IMR-90 (cell line): ENCODE results near the gene MAMLD1. TPM values are rescaled to one million over a fixed set of nuclear protein-coding genes. Genes with fewer than 3 reads are reported as not detected.

Experiments
- ATAC-seq: fragments of 200-7000 bp; cut with Tn5 transposase; 2 replicates; pipeline ENCODE4 v1.9.1; 2020; ENCODE audit warnings: low read depth, mild to moderate bottlenecking, moderate library complexity
- BruUV-seq: library from RNA; stranded (reverse); fragments of 400-500 nt; replicated peaks from 2 replicates; lab custom pipeline; 2021; lab: Mats Ljungman, UMichigan
- CTCF ChIA-PET: fragments of 300-600 bp; formaldehyde crosslinking; extraction: SDS; loops from one replicate; lab custom pipeline; 2021; ENCODE audit warnings: antibody characterized with exemption; lab: Yijun Ruan, JAX
- POLR2A ChIA-PET: fragments of 300-600 bp; sonication (Branson Sonifier 250); formaldehyde crosslinking; loops from one replicate; lab custom pipeline; 2022; ENCODE audit warnings: antibody characterized with exemption; ENCODE audit not compliant: unreplicated experiment; lab: Charles Lee
- DNase-seq: peaks from one replicate; pipeline ENCODE4 v3.0.0; 2013
- H2AFZ ChIP-seq: replicated peaks from 2 replicates; pipeline ENCODE3; 2013; ENCODE audit warnings: low read length, mild to moderate bottlenecking; ENCODE audit not compliant: poor library complexity
- H2AK5ac ChIP-seq: 2 replicates; pipeline ENCODE4 v1.6.1; 2013; ENCODE audit warnings: low read depth, low read length, inconsistent platforms
- H2AK9ac ChIP-seq: replicated peaks from 2 replicates; pipeline ENCODE3; 2013; ENCODE audit warnings: mild to moderate bottlenecking, low read depth, low read length, moderate library complexity; ENCODE audit not compliant: poor library complexity
- H2BK120ac ChIP-seq: 2 replicates; pipeline ENCODE4 v1.6.1; 2013; ENCODE audit warnings: low read depth, low read length, inconsistent platforms
- H2BK15ac ChIP-seq: 3 replicates; pipeline ENCODE4 v1.6.1; 2013; ENCODE audit warnings: low read depth, low read length, inconsistent platforms
- H2BK20ac ChIP-seq: 2 replicates; pipeline ENCODE4 v1.6.1; 2013; ENCODE audit warnings: low read depth, mild to moderate bottlenecking, inconsistent platforms, low read length, moderate library complexity
- H2BK5ac ChIP-seq: 2 replicates; pipeline ENCODE4 v1.6.1; 2013; ENCODE audit warnings: mild to moderate bottlenecking, low read depth, low read length, inconsistent platforms; ENCODE audit not compliant: poor library complexity, severe bottlenecking
- H3K14ac ChIP-seq: replicated peaks from 2 replicates; pipeline ENCODE4 v1.6.1; 2013; ENCODE audit warnings: low read depth, low read length, inconsistent platforms
- H3K18ac ChIP-seq: 2 replicates; pipeline ENCODE4 v1.6.1; 2013; ENCODE audit warnings: low read depth, low read length, control low read depth
- H3K23ac ChIP-seq: 2 replicates; pipeline ENCODE4 v1.6.1; 2013; ENCODE audit warnings: low read depth, low read length, inconsistent platforms
- H3K27ac ChIP-seq: 2 replicates; pipeline ENCODE4 v1.5.1; 2013; ENCODE audit warnings: mild to moderate bottlenecking, control low read depth, low read length; ENCODE audit not compliant: insufficient read depth
- H3K27me3 ChIP-seq: 2 replicates; pipeline ENCODE4 v1.6.1; 2013; ENCODE audit warnings: low read length; ENCODE audit not compliant: control insufficient read depth, insufficient read depth
- H3K36me3 ChIP-seq: 2 replicates; pipeline ENCODE4 v1.6.1; 2013; ENCODE audit warnings: low read length, mixed read lengths; ENCODE audit not compliant: control insufficient read depth, insufficient read depth
- H3K4ac ChIP-seq: 2 replicates; pipeline ENCODE4 v1.6.1; 2013; ENCODE audit warnings: low read depth, low read length, inconsistent platforms
- H3K4me1 ChIP-seq: 2 replicates; pipeline ENCODE4 v1.6.1; 2013; ENCODE audit warnings: low read length, mixed read lengths; ENCODE audit not compliant: control insufficient read depth, insufficient read depth
- H3K4me2 ChIP-seq: 2 replicates; pipeline ENCODE4 v1.6.1; 2013; ENCODE audit warnings: low read depth, mild to moderate bottlenecking, control low read depth, low read length, moderate library complexity
- H3K4me3 ChIP-seq: 2 replicates; pipeline ENCODE4 v1.5.1; 2013; ENCODE audit warnings: low read depth, mild to moderate bottlenecking, control low read depth, low read length, moderate library complexity; ENCODE audit not compliant: insufficient read depth
- H3K56ac ChIP-seq: 2 replicates; pipeline ENCODE4 v1.6.1; 2013; ENCODE audit warnings: low read length, inconsistent platforms; ENCODE audit not compliant: insufficient read depth; ENCODE audit errors: extremely low read depth
- H3K79me1 ChIP-seq, 2 experiments: 2 replicates each; pipeline ENCODE4 v1.6.1; 2013; ENCODE audit warnings: low read length in 2 of 2, inconsistent platforms in 1 of 2, low read depth in 1 of 2
- H3K9ac ChIP-seq: 2 replicates; pipeline ENCODE4 v1.6.1; 2013; ENCODE audit warnings: low read depth, low read length, control low read depth
- H3K9me1 ChIP-seq: 2 replicates; pipeline ENCODE4 v1.6.1; 2013; ENCODE audit warnings: low read length, inconsistent platforms; ENCODE audit not compliant: insufficient read depth
- H3K9me3 ChIP-seq: 2 replicates; pipeline ENCODE4 v1.6.1; 2013; ENCODE audit warnings: low read length; ENCODE audit not compliant: control insufficient read depth, insufficient read depth
- H4K20me1 ChIP-seq: 2 replicates; pipeline ENCODE4 v1.6.1; 2013; ENCODE audit warnings: low read length, inconsistent platforms; ENCODE audit not compliant: insufficient read depth
- H4K5ac ChIP-seq: 2 replicates; pipeline ENCODE4 v1.6.1; 2013; ENCODE audit warnings: mild to moderate bottlenecking, low read depth, low read length, control low read depth
- H4K8ac ChIP-seq, 2 experiments: 2 replicates each; pipeline ENCODE4 v1.6.1; 2013; ENCODE audit warnings: low read depth in 2 of 2, low read length in 2 of 2, control low read depth in 1 of 2, inconsistent platforms in 1 of 2
- H4K91ac ChIP-seq: 2 replicates; pipeline ENCODE4 v1.6.1; 2013; ENCODE audit warnings: low read depth, low read length, inconsistent platforms; ENCODE audit not compliant: insufficient read depth
- BHLHE40 ChIP-seq: fragments of 150-350 bp; IDR thresholded peaks from 2 replicates; pipeline ENCODE4 v1.6.1; 2016; ENCODE audit warnings: mild to moderate bottlenecking, low read depth, low read length
- CEBPB ChIP-seq: IDR thresholded peaks from 2 replicates; pipeline ENCODE4 v1.6.1; 2012; ENCODE audit warnings: low read depth, low read length, improper control_type of control experiment
- CTCF ChIP-seq: conservative IDR thresholded peaks from 2 replicates; pipeline ENCODE4 v1.5.1; 2012; ENCODE audit warnings: mild to moderate bottlenecking, low read depth, low read length, improper control_type of control experiment
- MAFK ChIP-seq: IDR thresholded peaks from 2 replicates; pipeline ENCODE4 v1.6.1; 2012; ENCODE audit warnings: low read depth, low read length, improper control_type of control experiment
- MXI1 ChIP-seq: IDR thresholded peaks from 2 replicates; pipeline ENCODE4 v1.6.1; 2012; ENCODE audit warnings: low read depth, mild to moderate bottlenecking, low read length, moderate library complexity, borderline replicate concordance
- POLR2A ChIP-seq: IDR thresholded peaks from 2 replicates; pipeline ENCODE4 v1.6.1; 2012; ENCODE audit warnings: mild to moderate bottlenecking, low read depth, low read length
- SMC3 ChIP-seq: fragments of 150-350 bp; IDR thresholded peaks from 2 replicates; pipeline ENCODE4 v1.6.1; 2016; ENCODE audit warnings: low read depth, mild to moderate bottlenecking, antibody characterized with exemption, low read length, moderate library complexity
- USF2 ChIP-seq: fragments of 150-350 bp; IDR thresholded peaks from 2 replicates; pipeline ENCODE4 v1.6.1; 2017; ENCODE audit warnings: mild to moderate bottlenecking, antibody characterized with exemption, low read length, low read depth
- WGBS, 2 experiments: methylation state at CpG; one replicate each; pipeline versions ENCODE4 v1.1.5 to v1.1.7; 2013; ENCODE audit warnings: missing lambda C conversion rate in 2 of 2; ENCODE audit not compliant: insufficient read length in 1 of 2; ENCODE audit errors: extremely low coverage in 2 of 2; 5-methylcytosine and 5-hydroxymethylcytosine counted together
- dilution Hi-C: fragments of 300-500 bp; cut with HindIII; formaldehyde crosslinking; loops from one replicate; pipeline ENCODE4 v1.14.3; 2018; ENCODE audit warnings: low sequenced_read_pairs; ENCODE audit not compliant: unreplicated experiment
- in situ Hi-C: fragments of 300-500 bp; cut with MboI; formaldehyde crosslinking; loops from 3 replicates; pipeline ENCODE4 v1.14.3; 2019; ENCODE audit warnings: low sequenced_read_pairs, inconsistent platforms, mixed read lengths
- intact Hi-C: fragments of 100-400 bp; cut with micrococcal nuclease; formaldehyde crosslinking; loops from 2 replicates; pipeline ENCODE4 v1.10.0; 2022
- polyA plus RNA-seq, 3 experiments: library from polyadenylated mRNA; depleted of rRNA; stranded (reverse); fragments of >200 nt; gene quantifications; 2 replicates each; pipeline ENCODE4 v1.2.3, GENCODE V29; 2012; ENCODE audit warnings: low replicate concordance in 1 of 3
- total RNA-seq: library from RNA; depleted of rRNA; stranded (reverse); fragments of >200 nt; gene quantifications from 2 replicates; pipeline ENCODE4 v1.2.3, GENCODE V29; 2012

The MAMLD1 gene
- total and polyA plus RNA-seq, 2 of the 4 experiments (the other 2 are of a cell fraction) = 1.4 to 11.0 TPM

- POLR2A ChIA-PET = no interaction called here
- TF ChIP-seq SMC3 = no peak
- TF ChIP-seq CTCF = no peak
- TF ChIP-seq CEBPB = no peak
- no peak for TF ChIP-seq POLR2A
- TF ChIP-seq BHLHE40 = no peak
- TF ChIP-seq MXI1 = no peak
- TF ChIP-seq MAFK = no peak
- TF ChIP-seq USF2 = no peak
- dilution Hi-C loops = no loop called here
- no peaks in the 10 kb centered on the region for H3K9me1 ChIP-seq
- no peak overlapping the region for H2BK15ac ChIP-seq
- no peak overlapping the region for H3K4me2 ChIP-seq
- no peak overlapping the region for H4K91ac ChIP-seq
- H3K14ac ChIP-seq = no peak overlapping the region
- no peak overlapping the region for H2AK5ac ChIP-seq
- no peak overlapping the region for H3K23ac ChIP-seq
- no peak overlapping the region for H4K8ac ChIP-seq
- H3K4me3 ChIP-seq = no peak overlapping the region
- H3K36me3 ChIP-seq = no peaks in the 10 kb centered on the region; the same call in 1 of the 2 replicates
- ATAC-seq (no peak), DNase-seq (no peak)
- CTCF ChIA-PET = no interaction called here
- no peak overlapping the region for H3K56ac ChIP-seq
- WGBS, 2 experiments = 64% methylated on average over 1 of the region's 6 CpGs; no CpG with 5 or more reads in 1 of the 2 experiments
- H2AFZ ChIP-seq = no peak overlapping the region
- no peak overlapping the region for H2AK9ac ChIP-seq
- no peak overlapping the region for H2BK5ac ChIP-seq
- intact Hi-C loops = no loop called here
- no TSS peak for BruUV-seq
- H2BK20ac ChIP-seq = no peak overlapping the region
- in situ Hi-C loops = no loop called here
- no peak overlapping the region for H3K4ac ChIP-seq
- H2BK120ac ChIP-seq = no peak overlapping the region
- no peaks in the 10 kb centered on the region for H3K27me3 ChIP-seq
- no peak overlapping the region for H3K9ac ChIP-seq
- no peaks in the 10 kb centered on the region for H3K4me1 ChIP-seq
- no peak overlapping the region for H4K5ac ChIP-seq
- no peak overlapping the region for H3K27ac ChIP-seq
- 0 out of 2 replicates have a peak, but pooled peaks cover 8% of the 10 kb centered on the region for H4K20me1 ChIP-seq
- H3K18ac ChIP-seq = no peak overlapping the region
- no peaks in the 10 kb centered on the region for H3K9me3 ChIP-seq
- H3K79me1 ChIP-seq = peaks cover 2 to 8% of the 10 kb centered on the region in 2 experiments; a peak in 3 of 4 replicates
These were observed 53.4 kb downstream of the MAMLD1 start for GRCh38 chrX:150416469-150416868.
